HepG2 (cell line): ENCODE data around the gene COA3. TPM values are rescaled to one million over a fixed set of nuclear protein-coding genes. Genes with fewer than 3 reads are reported as not detected.
A peak's percentile ranks its signal among the peaks of the same experiment; 100 is the strongest.

Experiments used
- BRCA1 ChIP-seq: sonication (generic); formaldehyde crosslinking; IDR thresholded peaks from 2 replicates; pipeline ENCODE4 v1.4.0; 2020; ENCODE audit warnings: missing genetic modification reagents
- BRF2 ChIP-seq: sonication (generic); formaldehyde crosslinking; IDR thresholded peaks from 2 replicates; pipeline ENCODE4 v1.8.1; 2022; ENCODE audit warnings: mild to moderate bottlenecking, missing genetic modification reagents
- EEA1 ChIP-seq: sonication (generic); formaldehyde crosslinking; IDR thresholded peaks from 2 replicates; pipeline ENCODE4 v1.5.1; 2020; ENCODE audit warnings: mild to moderate bottlenecking, missing genetic modification reagents, borderline replicate concordance
- GLMP ChIP-seq: sonication (generic); formaldehyde crosslinking; IDR thresholded peaks from 2 replicates; pipeline ENCODE4 v1.9.0; 2021; ENCODE audit warnings: missing genetic modification reagents, mild to moderate bottlenecking, borderline replicate concordance
- SNAPC4 ChIP-seq: sonication (generic); formaldehyde crosslinking; IDR thresholded peaks from 2 replicates; pipeline ENCODE4 v1.4.0; 2020; ENCODE audit warnings: mild to moderate bottlenecking, missing genetic modification reagents
- ZIK1 ChIP-seq: sonication (generic); formaldehyde crosslinking; IDR thresholded peaks from 2 replicates; pipeline ENCODE4 v1.5.0; 2020; ENCODE audit warnings: mild to moderate bottlenecking, low read depth, missing genetic modification reagents, borderline replicate concordance
- ZNF12 ChIP-seq: sonication (generic); formaldehyde crosslinking; IDR thresholded peaks from 2 replicates; pipeline ENCODE4 v1.5.0; 2020; ENCODE audit warnings: missing genetic modification reagents
- ZNF142 ChIP-seq: sonication (generic); formaldehyde crosslinking; IDR thresholded peaks from 2 replicates; pipeline ENCODE4 v1.4.0; 2020; ENCODE audit warnings: missing genetic modification reagents
- ZNF235 ChIP-seq: sonication (generic); formaldehyde crosslinking; IDR thresholded peaks from 2 replicates; pipeline ENCODE4 v1.8.1; 2023; ENCODE audit warnings: mild to moderate bottlenecking, missing genetic modification reagents, borderline replicate concordance
- ZNF30 ChIP-seq: sonication (generic); formaldehyde crosslinking; IDR thresholded peaks from 2 replicates; pipeline ENCODE4 v1.5.0; 2020; ENCODE audit warnings: mild to moderate bottlenecking, missing genetic modification reagents
- ZNF326 ChIP-seq: sonication (generic); formaldehyde crosslinking; IDR thresholded peaks from 2 replicates; pipeline ENCODE4 v1.4.0; 2020; ENCODE audit warnings: missing genetic modification reagents, borderline replicate concordance
- ZNF430 ChIP-seq: sonication (generic); formaldehyde crosslinking; IDR thresholded peaks from 2 replicates; pipeline ENCODE4 v1.9.0; 2021; ENCODE audit warnings: mild to moderate bottlenecking, missing genetic modification reagents
- ZNF670 ChIP-seq: sonication (generic); formaldehyde crosslinking; IDR thresholded peaks from 2 replicates; pipeline ENCODE4 v1.8.0; 2022; ENCODE audit warnings: mild to moderate bottlenecking, missing genetic modification reagents, borderline replicate concordance
- ZNF737 ChIP-seq: sonication (generic); formaldehyde crosslinking; IDR thresholded peaks from 2 replicates; pipeline ENCODE4 v1.5.0; 2020; ENCODE audit warnings: missing genetic modification reagents, mild to moderate bottlenecking, borderline replicate concordance
- ZNF891 ChIP-seq: sonication (generic); formaldehyde crosslinking; IDR thresholded peaks from 2 replicates; pipeline ENCODE4 v1.5.0; 2020; ENCODE audit warnings: mild to moderate bottlenecking, missing genetic modification reagents
- polyA plus RNA-seq, 8 experiments: library from polyadenylated mRNA; depleted of rRNA in 3 of 8; stranded (reverse) in 7 of 8; unstranded in 1 of 8; fragments of >200 nt; fragmentation: Illumina TruSeq in 4 of 8; extraction: Trizol in 4 of 8; gene quantifications; 2 replicates each; pipeline versions ENCODE4 v1.2.1 to v1.2.3, GENCODE V29; 2011 to 2016; ENCODE audit warnings: low read depth in 4 of 8, missing spikeins in 1 of 8, mixed read lengths in 1 of 8; ENCODE audit not compliant: insufficient read depth in 1 of 8
- total RNA-seq, 5 experiments: library from RNA; depleted of rRNA; stranded (reverse); fragments of >200 nt; fragmentation: Illumina TruSeq; extraction: Trizol; gene quantifications; 2 replicates each; pipeline ENCODE4 v1.2.3, GENCODE V29; 2016; ENCODE audit warnings: low read depth in 1 of 5

Gene COA3
- total and polyA plus RNA-seq, 2 of the 13 experiments (the other 11 are each of a cell fraction or from before 2014, with no cell fraction given), result 133 to 202 TPM

GRCh38 chr17:42798011-42798382 lies 507 bp downstream of the COA3 start (continued):
- TF ChIP-seq ZNF142 (CRISPR knock-in tag) (0 out of 2 replicates have a peak, but pooled peaks have one; percentile 2), SNAPC4 (no peak), GLMP (CRISPR knock-in tag) (no peak), ZNF430 (CRISPR knock-in tag) (peak; percentile 37; the same call in 1 of the 2 replicates), ZNF235 (CRISPR knock-in tag) (no peak), ZNF326 (0 out of 2 replicates have a peak, but pooled peaks have one; percentile 1), ZIK1 (CRISPR knock-in tag) (no peak), ZNF670 (CRISPR knock-in tag) (no peak; the same call in 1 of the 2 replicates), ZNF891 (CRISPR knock-in tag) (no peak; the same call in 1 of the 2 replicates), ZNF12 (CRISPR knock-in tag) (no peak), EEA1 (CRISPR knock-in tag) (no peak), BRCA1 (CRISPR knock-in tag) (no peak), BRF2 (CRISPR knock-in tag) (no peak), ZNF737 (0 out of 2 replicates have a peak, but pooled peaks have one; percentile 13), ZNF30 (CRISPR knock-in tag) (0 out of 2 replicates have a peak, but pooled peaks have one; percentile 78)
